Activated CD8-positive, alpha-beta memory T cell treated with anti-CD3 and anti-CD28 coated beads for 48 hours (primary cell): ENCODE data around the gene COL7A1.

Source experiments
- DNase-seq, 3 experiments: peaks; one replicate each; pipeline ENCODE4 v3.0.0-alpha.2; 2020; ENCODE audit warnings: low read depth in 2 of 3, low spot score in 2 of 3

COL7A1 gene

GRCh38 chr3:48592519-48593087, 2.5 kb downstream of the COL7A1 start:
- DNase-seq: no peak

GRCh38 chr3:48591886-48592518, 3.1 kb downstream of the COL7A1 start:
- no peak for DNase-seq

- no peak for DNase-seq
Observed at GRCh38 chr3:48591436-48591835, 3.7 kb downstream of the COL7A1 start.

- DNase-seq: no peak
Observed at GRCh38 chr3:48588230-48588629, 6.9 kb downstream of the COL7A1 start.

GRCh38 chr3:48587686-48588085, 7.4 kb downstream of the COL7A1 start:
- no peak for DNase-seq

GRCh38 chr3:48585411-48585810, 9.7 kb downstream of the COL7A1 start:
- no peak for DNase-seq

GRCh38 chr3:48584836-48585235, 10.3 kb downstream of the COL7A1 start:
- no peak for DNase-seq

GRCh38 chr3:48581621-48582481, 13.3 kb downstream of the COL7A1 start:
- no peak for DNase-seq

GRCh38 chr3:48576647-48577046, 18.5 kb downstream of the COL7A1 start:
- DNase-seq: no peak

- DNase-seq: no peak
Observed at GRCh38 chr3:48575366-48575765, 19.8 kb downstream of the COL7A1 start.

- no peak for DNase-seq
Observed at GRCh38 chr3:48573973-48574585, 21.1 kb downstream of the COL7A1 start.

- no peak for DNase-seq
Observed at GRCh38 chr3:48572517-48572916, 22.6 kb downstream of the COL7A1 start.

GRCh38 chr3:48571938-48572337, 23.2 kb downstream of the COL7A1 start:
- no peak for DNase-seq

GRCh38 chr3:48569808-48570450, 25.2 kb downstream of the COL7A1 start:
- DNase-seq: no peak

GRCh38 chr3:48569400-48569799, 25.7 kb downstream of the COL7A1 start:
- no peak for DNase-seq

GRCh38 chr3:48568476-48568875, 26.7 kb downstream of the COL7A1 start:
- no peak for DNase-seq

GRCh38 chr3:48567500-48567899, 27.6 kb downstream of the COL7A1 start:
- no peak for DNase-seq

- DNase-seq: no peak
Observed at GRCh38 chr3:48567090-48567489, 28.0 kb downstream of the COL7A1 start.

GRCh38 chr3:48566401-48566760, 28.7 kb downstream of the COL7A1 start:
- DNase-seq: no peak

- no peak for DNase-seq
Observed at GRCh38 chr3:48565591-48566400, 29.3 kb downstream of the COL7A1 start.

GRCh38 chr3:48565186-48565585, 29.9 kb downstream of the COL7A1 start:
- DNase-seq: no peak
